ENCODE measurements around the gene SLC2A4RG.

The SLC2A4RG gene

DNA sequence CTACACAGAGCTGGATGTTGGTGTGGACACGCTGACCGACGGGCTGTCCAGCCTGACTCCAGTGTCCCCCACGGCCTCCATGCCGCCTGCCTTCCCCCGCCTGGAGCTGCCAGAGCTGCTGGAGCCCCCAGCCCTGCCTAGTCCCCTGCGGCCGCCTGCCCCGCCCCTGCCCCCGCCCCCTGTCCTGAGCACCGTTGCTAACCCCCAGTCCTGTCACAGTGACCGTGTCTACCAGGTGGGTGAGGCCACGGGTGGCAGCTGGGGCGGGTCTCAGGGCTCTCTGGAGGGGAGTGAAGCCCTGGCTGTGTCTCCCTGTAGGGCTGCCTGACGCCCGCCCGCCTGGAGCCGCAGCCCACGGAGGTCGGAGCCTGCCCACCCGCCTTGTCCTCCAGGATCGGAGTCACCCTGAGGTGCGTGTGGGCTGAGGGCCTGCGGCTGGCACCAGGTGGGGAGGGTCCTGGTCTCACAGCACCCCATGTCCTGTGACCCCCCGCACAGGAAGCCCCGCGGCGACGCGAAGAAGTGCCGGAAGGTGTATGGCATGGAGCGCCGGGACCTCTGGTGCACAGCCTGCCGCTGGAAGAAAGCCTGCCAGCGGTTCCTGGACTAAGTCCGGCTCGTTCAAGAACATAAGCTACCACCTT lies 2.9 kb downstream of the SLC2A4RG start:
- no peak for DNase-seq

DNA sequence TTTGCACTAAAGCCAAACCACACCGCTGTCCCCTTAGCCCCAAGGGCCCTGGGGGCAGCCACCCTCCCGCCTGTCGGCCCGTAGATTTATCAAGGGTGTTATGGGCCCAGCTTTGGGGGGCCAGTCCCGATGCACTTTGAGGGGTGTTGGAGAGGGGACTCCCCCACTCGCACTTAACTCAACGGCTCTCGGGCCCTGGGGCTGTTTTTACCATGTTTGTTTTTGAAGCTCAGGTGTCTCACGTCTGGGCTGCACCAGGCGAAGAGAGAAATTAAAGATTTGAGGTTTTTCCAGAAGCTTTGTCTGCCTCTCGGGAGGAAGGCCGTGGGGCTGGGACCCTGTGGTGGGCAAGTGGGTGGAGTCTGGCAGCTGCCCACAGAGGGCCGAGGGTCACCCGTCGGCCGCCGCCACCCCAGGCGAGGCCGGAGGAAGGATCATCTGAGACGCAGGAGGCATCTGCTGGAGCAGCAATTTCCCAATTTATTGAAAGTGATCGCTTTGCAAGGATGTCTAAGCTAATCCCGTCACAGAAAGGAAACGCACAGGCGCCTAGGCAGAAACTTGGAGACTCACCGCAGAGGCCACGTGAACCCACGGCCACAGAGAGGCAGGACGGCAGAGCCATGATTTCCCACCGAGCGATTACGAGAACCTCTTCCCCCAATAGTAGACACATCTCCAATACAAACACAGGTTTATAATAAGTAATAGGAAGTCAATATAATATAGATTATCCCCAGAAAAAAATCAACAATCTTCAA lies 3.8 kb downstream of the SLC2A4RG start:
- DNase-seq = no peak

DNA sequence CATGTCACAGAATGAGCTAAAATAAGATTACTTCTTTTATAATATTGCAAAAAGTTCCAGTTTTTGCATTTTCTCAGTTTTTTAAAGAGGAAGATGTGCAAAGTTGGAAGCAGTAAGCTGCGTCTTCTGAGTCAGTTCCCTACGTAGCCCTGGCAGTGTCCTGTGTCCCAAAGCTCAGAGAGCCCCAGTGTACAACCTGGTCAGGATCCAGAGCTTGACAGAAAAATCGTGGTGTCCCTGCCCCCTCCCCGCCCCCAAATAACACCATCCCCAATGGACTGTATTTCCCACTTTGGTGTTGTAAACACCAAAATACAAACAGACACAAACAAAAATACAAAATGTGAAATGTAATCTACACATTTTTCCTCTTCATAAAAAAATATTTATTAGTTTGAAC lies 4.6 kb downstream of the SLC2A4RG start:
- DNase-seq = no peak

DNA sequence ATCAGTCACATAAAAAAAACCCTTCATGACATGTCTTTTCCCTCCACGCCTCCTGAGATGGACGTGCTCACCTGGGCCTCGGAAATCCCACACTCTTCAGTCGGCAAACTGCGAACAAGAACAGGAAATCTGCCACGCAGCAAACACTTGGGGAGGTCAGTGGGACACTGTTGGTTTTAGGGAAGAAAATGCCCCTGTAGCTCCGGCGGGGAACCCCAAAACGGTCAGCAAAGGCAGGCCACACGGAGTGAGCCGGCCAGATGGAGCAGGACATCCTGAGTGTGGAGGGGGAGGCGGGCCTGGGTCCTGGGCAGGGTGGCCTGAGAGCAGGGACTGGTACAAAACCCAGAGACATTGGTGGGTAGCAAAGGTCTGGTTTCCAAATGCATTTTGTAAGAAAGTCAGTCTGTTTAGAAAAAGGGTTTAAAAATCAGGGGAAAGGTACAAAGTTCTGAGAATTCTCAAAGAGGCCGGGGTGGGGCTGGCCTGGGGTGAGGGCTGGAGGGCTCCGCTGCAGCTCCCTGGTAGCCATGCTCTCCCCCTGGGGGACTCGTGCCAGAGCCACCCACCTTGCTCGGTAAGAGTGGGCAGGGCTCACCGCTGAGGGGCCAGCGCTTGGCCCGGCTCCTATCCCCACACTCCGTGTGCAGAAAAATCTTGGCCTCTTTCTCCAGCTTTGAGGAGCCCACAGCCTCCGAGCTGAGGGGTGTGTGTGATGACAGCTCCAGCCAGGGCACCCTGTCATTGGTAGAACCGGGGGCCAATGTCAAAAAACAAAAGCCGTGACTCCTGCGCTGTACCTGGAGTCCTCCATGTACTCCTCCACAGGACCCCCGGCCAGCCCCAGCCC lies 5.2 kb downstream of the SLC2A4RG start:
- DNase-seq = no peak

GRCh38 chr20:63745424-63745805 lies 5.8 kb downstream of the SLC2A4RG start:
- no peak for DNase-seq

DNA sequence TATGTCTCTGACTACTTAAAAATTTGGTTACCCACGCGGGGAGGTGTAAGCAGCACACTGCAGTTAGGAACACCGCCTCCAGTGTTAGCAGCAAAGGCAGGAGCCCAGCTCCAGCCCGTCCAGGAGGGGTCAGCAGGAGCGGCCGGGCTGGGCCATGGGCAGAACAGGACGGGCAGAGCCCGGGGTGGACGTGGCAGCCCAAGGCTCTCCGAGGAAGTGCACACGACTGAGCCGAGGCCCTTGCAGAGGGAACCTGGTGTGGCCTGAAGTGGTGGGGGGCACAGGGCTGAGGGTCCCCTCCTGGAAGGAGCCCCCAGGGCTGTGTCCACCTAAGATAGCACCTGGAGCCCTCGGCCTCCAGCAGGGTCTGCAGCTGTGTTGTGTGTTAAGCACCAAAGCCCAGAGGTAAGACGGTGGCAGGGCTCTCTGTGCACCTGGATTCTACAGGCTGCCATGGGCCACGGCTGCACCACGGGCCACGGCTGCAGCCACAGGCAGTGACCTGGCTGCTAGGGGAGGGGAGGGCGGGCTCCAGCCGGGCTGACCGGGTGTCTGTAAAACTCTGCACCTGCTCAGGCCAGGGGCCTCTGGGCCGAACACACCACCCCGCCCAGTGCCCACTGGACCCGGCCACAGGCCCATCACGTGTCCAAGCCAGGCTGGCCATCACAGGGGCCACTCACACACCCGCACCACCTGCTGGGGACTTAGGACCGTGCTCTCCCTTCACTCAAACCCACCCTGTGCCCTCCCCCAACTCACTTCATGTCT lies 6.6 kb downstream of the SLC2A4RG start:
- DNase-seq = no peak

DNA sequence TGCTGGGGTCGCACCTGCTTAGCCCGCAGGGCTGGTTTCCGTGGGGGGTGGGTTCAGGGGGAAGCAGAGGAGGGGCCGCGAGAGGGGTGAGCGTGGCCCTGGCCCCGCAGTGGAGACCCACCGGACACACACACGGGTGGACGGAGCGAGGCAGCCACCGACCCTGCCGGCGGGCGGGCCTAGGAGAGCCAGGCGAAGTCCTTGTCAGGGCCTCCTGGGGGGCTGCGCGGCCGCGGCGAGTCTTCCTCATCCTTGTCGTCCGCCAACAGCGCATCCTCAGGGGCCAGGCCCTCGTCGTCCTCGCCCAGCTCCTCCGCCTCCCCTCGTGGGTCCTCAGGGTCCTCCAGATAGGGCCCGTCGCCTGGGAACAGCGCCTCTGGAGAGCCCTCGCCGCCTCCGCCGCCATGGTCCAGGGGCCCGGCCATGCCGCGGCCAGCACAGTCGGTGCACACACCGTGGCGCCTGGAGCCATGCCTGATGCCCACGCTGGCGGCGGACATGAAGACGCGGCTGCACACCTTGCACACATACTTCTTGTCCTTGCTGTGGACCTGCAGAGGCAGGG lies 7.3 kb downstream of the SLC2A4RG start:
- DNase-seq = no peak

DNA sequence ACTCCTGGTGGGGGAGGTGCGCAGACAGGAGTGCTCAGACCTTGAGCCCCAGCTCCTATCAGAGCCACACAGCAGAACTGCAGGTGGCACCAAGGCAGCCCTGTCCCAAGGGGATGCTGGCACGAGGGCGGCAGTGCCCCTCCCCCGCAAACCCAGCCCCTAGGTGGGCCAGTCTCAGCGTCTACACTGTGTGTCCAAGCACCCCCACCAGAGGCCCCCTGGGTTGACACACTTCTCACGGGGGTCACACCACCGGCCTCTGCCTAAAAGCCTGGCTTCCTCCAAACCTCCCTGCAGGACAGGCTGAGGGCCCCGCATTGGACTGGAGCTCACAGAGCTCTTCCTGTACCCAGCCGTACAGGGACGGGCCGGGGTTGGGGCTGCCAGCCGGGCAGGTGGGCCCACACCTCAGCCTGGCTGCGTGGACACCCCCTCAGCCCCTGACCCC lies 8.1 kb downstream of the SLC2A4RG start:
- DNase-seq = no peak

DNA sequence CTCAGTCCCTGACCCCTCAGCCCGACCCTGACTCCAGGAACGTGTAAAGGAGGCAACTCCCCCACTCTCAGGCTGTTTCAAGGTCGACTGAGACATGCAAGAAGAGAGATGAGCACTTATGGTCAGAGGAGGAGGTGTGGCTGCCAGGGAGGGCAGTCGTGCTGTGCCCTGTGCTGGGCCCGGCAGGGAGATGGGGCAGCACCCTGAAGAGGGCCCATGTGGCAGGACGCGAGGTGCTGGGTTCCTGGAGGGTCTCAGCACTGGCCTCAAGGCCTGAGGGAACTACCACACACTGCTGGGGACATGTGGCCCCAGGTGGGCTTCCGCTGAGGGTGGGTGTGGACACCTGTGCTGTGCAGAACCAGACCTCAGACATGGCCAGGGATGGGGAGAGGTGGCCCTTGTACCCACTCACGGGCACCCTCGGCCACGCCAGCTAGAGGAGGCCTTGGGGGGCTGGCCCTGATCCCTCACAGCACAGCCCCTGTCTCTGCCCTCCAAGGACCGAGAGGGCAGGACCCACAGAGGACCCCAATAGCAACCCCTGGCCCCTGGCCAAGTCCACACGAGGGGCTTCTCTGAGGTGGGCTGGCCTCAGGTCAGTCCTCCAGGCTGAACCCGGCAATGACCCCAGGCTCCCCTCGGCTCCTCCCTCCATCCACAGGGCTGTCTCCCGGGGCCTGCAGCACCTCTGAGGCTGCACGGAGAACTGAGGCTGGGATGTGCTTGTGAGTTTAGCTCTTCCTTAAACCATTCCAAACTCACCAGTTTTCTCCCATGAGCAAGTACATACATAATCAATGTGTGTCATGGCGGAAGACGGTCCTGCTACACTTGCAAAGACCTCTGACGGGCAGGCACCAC lies 8.7 kb downstream of the SLC2A4RG start:
- DNase-seq = no peak

DNA sequence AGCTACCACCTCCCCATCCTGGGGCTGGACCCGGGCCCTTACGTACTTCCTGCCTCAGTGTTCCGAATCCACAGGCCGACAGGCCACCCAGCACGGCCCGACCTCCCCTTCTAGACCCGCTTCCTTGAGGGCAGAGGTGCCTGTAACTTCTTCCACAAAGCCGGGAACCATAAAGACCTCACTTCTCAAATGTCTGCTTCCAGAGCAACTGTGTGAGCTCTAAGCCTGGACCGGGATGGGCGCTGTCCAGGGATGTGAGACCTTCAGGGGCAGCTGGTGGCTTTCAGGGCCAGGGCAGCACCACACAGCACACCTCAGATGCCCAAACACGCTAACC lies 9.3 kb downstream of the SLC2A4RG start:
- DNase-seq = no peak

GRCh38 chr20:63749597-63750508 lies 10.3 kb downstream of the SLC2A4RG start:
- no peak for DNase-seq

GRCh38 chr20:63750807-63751470 lies 11.4 kb downstream of the SLC2A4RG start:
- no peak for DNase-seq

DNA sequence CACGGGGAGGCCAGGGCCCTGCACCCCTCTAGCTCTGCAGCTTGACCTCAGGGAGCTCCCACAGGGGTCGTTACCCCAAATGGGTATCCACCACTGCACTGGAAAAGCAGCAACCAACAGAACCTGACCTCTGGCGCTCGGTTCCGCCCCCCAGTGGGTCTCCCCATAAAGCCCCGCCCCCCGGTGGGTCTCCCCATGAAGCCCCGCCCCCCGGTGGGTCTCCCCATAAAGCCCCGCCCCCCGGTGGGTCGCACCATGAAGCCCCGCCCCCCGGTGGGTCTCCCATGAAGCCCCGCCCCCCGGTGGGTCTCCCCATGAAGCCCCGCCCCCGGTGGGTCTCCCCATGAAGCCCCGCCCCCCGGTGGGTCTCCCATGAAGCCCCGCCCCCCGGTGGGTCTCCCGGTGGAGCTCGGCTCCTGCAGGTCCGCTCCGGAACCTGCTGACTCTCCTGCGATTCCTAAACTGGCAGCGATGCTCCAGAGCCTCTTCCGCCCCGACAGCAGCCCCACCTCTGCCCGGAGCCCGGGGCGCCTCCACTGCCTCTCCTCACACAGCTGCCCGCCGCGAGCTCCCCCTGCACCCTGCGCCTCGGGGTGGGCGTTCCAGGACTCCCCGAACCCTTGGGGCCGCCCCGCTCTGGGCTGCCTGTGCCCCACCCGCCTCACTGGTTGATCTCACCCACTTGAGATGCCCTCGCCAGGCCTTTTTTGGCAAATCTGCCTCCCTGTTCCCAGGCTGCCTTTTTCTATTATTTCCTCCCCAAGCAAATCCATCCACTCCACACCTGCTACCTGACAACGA lies 12.1 kb downstream of the SLC2A4RG start:
- DNase-seq = no peak

- DNase-seq = no peak
Measured at GRCh38 chr20:63752411-63753101, 13.0 kb downstream of the SLC2A4RG start.

DNA sequence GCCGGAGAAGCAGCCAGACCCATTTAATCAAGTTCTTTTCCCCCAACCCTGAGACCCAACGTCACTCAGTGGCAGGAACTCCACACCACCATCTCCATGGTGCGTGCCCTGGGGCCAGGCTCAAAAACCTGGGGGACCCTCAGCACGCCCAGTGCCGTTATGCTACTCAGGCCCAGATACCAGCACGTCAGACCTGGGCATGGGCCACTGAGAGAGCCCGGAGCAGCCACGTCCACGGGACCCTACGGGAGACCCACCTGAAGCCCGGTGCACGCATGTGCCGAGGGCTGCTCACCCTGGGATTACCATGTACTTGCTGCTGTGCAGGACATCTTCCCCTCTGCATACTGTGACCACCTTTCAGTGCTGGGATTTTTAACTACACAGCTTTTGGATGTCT lies 13.8 kb downstream of the SLC2A4RG start:
- no peak for DNase-seq

DNA sequence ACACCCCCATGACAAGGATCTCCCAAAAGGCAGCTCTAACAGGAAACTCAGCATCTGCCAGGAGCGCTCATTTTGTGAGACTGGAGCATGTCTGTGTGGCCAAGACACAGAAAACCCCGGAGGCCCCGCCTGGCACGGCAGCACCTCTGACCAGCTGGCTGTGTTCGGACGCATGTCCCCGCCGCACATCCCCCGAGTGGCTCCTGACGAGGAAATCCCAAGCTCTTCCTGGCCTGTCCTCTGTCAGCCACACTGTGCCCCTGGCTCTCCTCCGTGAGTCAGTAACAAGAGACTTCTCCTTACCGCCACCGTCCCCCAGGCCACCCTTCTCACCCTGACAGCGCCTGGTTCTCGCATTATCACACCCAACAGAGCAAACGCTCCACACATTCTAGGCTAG lies 14.4 kb downstream of the SLC2A4RG start:
- DNase-seq = no peak

DNA sequence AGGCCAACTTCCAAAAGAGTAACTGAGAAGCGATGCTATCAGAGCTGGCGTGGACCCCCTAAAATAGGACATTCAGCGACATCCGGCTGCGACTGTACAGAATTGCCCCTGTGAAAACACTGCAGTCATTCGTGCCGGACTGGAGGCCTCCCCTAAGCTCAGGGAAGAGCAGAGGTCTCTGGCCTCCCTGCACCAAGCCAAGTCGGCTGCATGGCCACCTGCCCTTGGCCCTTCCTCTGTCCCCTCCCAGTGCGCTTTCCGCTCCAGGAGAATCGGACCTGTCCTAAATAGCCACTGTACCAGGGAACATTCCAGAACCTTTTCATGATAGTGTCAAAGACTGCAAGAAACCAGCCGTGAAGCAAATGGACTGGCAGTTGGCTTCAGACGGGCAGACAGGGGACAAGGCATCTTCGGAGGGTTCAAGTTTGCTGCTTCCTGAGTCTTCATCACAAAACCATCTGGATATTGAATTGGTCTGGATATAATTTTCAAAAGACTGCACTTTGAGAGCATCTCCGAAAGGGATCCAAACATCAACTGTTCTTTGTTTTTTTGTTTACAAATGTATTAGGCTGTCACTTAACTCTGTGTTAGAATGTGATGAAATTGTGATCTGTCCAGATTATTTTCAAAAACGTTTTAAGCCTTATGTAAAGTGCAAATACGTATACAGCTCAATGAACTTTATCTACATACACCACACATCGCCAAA lies 16.5 kb downstream of the SLC2A4RG start:
- DNase-seq = no peak

DNA sequence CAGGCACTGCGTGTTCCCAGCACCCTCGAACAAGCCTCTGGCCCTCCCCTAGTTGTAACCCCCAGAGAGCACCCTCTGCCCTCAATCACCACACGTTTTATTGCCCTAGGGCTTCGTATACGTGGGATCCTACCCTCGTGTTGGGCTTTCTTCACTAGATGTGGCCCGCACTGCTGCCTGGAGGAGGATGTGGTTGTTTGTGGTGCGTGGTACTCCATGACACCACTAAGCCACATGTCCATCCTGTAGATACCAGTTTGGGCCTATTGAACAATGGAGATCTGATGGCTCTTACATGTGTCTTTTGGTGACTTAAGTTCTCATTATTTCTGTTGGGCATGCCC lies 17.0 kb downstream of the SLC2A4RG start:
- DNase-seq = no peak

All from NCI-H345 (cell line).